ENCODE measurements around the gene DLGAP1. TPM values are rescaled to one million over a fixed set of nuclear protein-coding genes. Genes with fewer than 3 reads are reported as not detected.

DLGAP1 gene
- total and polyA plus RNA-seq, 2 donors = 2.1 to 7.5 TPM

- Histone ChIP-seq H3K27ac (ENCODE audit: low read depth) (no peak overlapping the region), H3K36me3 (ENCODE audit: insufficient read depth) (no peaks in the 10 kb centered on the region), H3K4me3 (ENCODE audit: low read depth, low read length) (no peak overlapping the region), H3K4me1 (ENCODE audit: insufficient read depth) (no peaks in the 10 kb centered on the region)
- no peak for DNase-seq (ENCODE audit: extremely low spot score)
- 61% methylated on average over 4 of the region's 4 CpGs for WGBS
These were observed 522.8 kb downstream of the DLGAP1 start for GRCh38 chr18:3932276-3932675.

GRCh38 chr18:3931542-3932112 lies 523.5 kb downstream of the DLGAP1 start:
- no peak for DNase-seq (ENCODE audit: extremely low spot score)
- H3K27ac ChIP-seq (ENCODE audit: low read depth) = no peak overlapping the region
- H3K36me3 ChIP-seq (ENCODE audit: insufficient read depth) = no peaks in the 10 kb centered on the region
- 95% methylated on average over 4 of the region's 4 CpGs for WGBS
- no peaks in the 10 kb centered on the region for H3K4me1 ChIP-seq (ENCODE audit: insufficient read depth)
- H3K4me3 ChIP-seq (ENCODE audit: low read depth, low read length) = no peak overlapping the region

- Histone ChIP-seq H3K36me3 (ENCODE audit: insufficient read depth) (no peaks in the 10 kb centered on the region), H3K4me3 (ENCODE audit: low read depth, low read length) (no peak overlapping the region), H3K4me1 (ENCODE audit: insufficient read depth) (no peaks in the 10 kb centered on the region), H3K27ac (ENCODE audit: low read depth) (no peak overlapping the region)
- DNase-seq (ENCODE audit: extremely low spot score) = no peak
- WGBS = 95% methylated on average over 6 of the region's 6 CpGs
These were observed 524.1 kb downstream of the DLGAP1 start for GRCh38 chr18:3931013-3931315.

GRCh38 chr18:3930126-3931012 lies 524.7 kb downstream of the DLGAP1 start:
- 91% methylated on average over 13 of the region's 13 CpGs for WGBS
- H3K27ac ChIP-seq (ENCODE audit: low read depth) = no peak overlapping the region

GRCh38 chr18:3924455-3924854 lies 530.7 kb downstream of the DLGAP1 start:
- H3K27ac ChIP-seq (ENCODE audit: low read depth) = no peak overlapping the region
- no peak for DNase-seq (ENCODE audit: extremely low spot score)
- 76% methylated on average over 1 of the region's 1 CpG for WGBS
- no peaks in the 10 kb centered on the region for H3K36me3 ChIP-seq (ENCODE audit: insufficient read depth)
- H3K4me3 ChIP-seq (ENCODE audit: low read depth, low read length) = no peak overlapping the region
- no peaks in the 10 kb centered on the region for H3K4me1 ChIP-seq (ENCODE audit: insufficient read depth)

More at GRCh38 chr18:3930126-3931012, 524.7 kb downstream of the DLGAP1 start:
- DNase-seq (ENCODE audit: extremely low spot score) = no peak
- no peaks in the 10 kb centered on the region for H3K4me1 ChIP-seq (ENCODE audit: insufficient read depth)
- no peaks in the 10 kb centered on the region for H3K36me3 ChIP-seq (ENCODE audit: insufficient read depth)
- H3K4me3 ChIP-seq (ENCODE audit: low read depth, low read length) = no peak overlapping the region

GRCh38 chr18:3923750-3924149 lies 531.4 kb downstream of the DLGAP1 start:
- WGBS = 58% methylated on average over 2 of the region's 2 CpGs
- DNase-seq (ENCODE audit: extremely low spot score) = no peak
- H3K4me1 ChIP-seq (ENCODE audit: insufficient read depth) = no peaks in the 10 kb centered on the region

GRCh38 chr18:3921826-3922225 lies 533.3 kb downstream of the DLGAP1 start:
- Histone ChIP-seq H3K36me3 (ENCODE audit: insufficient read depth) (no peaks in the 10 kb centered on the region), H3K4me3 (ENCODE audit: low read depth, low read length) (no peak overlapping the region), H3K27ac (ENCODE audit: low read depth) (no peak overlapping the region), H3K4me1 (ENCODE audit: insufficient read depth) (no peaks in the 10 kb centered on the region)
- 79% methylated on average over 3 of the region's 3 CpGs for WGBS
- DNase-seq (ENCODE audit: extremely low spot score) = no peak

More at GRCh38 chr18:3923750-3924149, 531.4 kb downstream of the DLGAP1 start:
- Histone ChIP-seq H3K4me3 (ENCODE audit: low read depth, low read length) (no peak overlapping the region), H3K36me3 (ENCODE audit: insufficient read depth) (no peaks in the 10 kb centered on the region), H3K27ac (ENCODE audit: low read depth) (no peak overlapping the region)

- no peak for DNase-seq (ENCODE audit: extremely low spot score)
- no peaks in the 10 kb centered on the region for H3K36me3 ChIP-seq (ENCODE audit: insufficient read depth)
- 72% methylated on average over 2 of the region's 2 CpGs for WGBS
- H3K4me3 ChIP-seq (ENCODE audit: low read depth, low read length) = no peak overlapping the region
- no peak overlapping the region for H3K27ac ChIP-seq (ENCODE audit: low read depth)
- no peaks in the 10 kb centered on the region for H3K4me1 ChIP-seq (ENCODE audit: insufficient read depth)
These were observed 534.3 kb downstream of the DLGAP1 start for GRCh38 chr18:3920832-3921231.

GRCh38 chr18:3919396-3920061 lies 535.6 kb downstream of the DLGAP1 start:
- Histone ChIP-seq H3K27ac (ENCODE audit: low read depth) (no peak overlapping the region), H3K36me3 (ENCODE audit: insufficient read depth) (no peaks in the 10 kb centered on the region), H3K4me3 (ENCODE audit: low read depth, low read length) (no peak overlapping the region), H3K4me1 (ENCODE audit: insufficient read depth) (no peaks in the 10 kb centered on the region)
- WGBS = 86% methylated on average over 2 of the region's 2 CpGs
- DNase-seq (ENCODE audit: extremely low spot score) = no peak

- H3K27ac ChIP-seq (ENCODE audit: low read depth) = no peak overlapping the region
These were observed 539.0 kb downstream of the DLGAP1 start for GRCh38 chr18:3916082-3916481.

GRCh38 chr18:3914833-3915610 lies 540.1 kb downstream of the DLGAP1 start:
- no peak for DNase-seq (ENCODE audit: extremely low spot score)
- 96% methylated on average over 2 of the region's 2 CpGs for WGBS
- Histone ChIP-seq H3K4me1 (ENCODE audit: insufficient read depth) (no peaks in the 10 kb centered on the region), H3K36me3 (ENCODE audit: insufficient read depth) (no peaks in the 10 kb centered on the region), H3K27ac (ENCODE audit: low read depth) (no peak overlapping the region), H3K4me3 (ENCODE audit: low read depth, low read length) (no peak overlapping the region)

More at GRCh38 chr18:3916082-3916481, 539.0 kb downstream of the DLGAP1 start:
- Histone ChIP-seq H3K4me3 (ENCODE audit: low read depth, low read length) (no peak overlapping the region), H3K4me1 (ENCODE audit: insufficient read depth) (no peaks in the 10 kb centered on the region), H3K36me3 (ENCODE audit: insufficient read depth) (no peaks in the 10 kb centered on the region)
- 74% methylated on average over 7 of the region's 7 CpGs for WGBS
- no peak for DNase-seq (ENCODE audit: extremely low spot score)

- no peak overlapping the region for H3K27ac ChIP-seq (ENCODE audit: low read depth)
- no peaks in the 10 kb centered on the region for H3K4me1 ChIP-seq (ENCODE audit: insufficient read depth)
- H3K36me3 ChIP-seq (ENCODE audit: insufficient read depth) = no peaks in the 10 kb centered on the region
- H3K4me3 ChIP-seq (ENCODE audit: low read depth, low read length) = no peak overlapping the region
- 55% methylated on average over 3 of the region's 3 CpGs for WGBS
- DNase-seq (ENCODE audit: extremely low spot score) = no peak
These were observed 541.0 kb downstream of the DLGAP1 start for GRCh38 chr18:3914109-3914508.

GRCh38 chr18:3912705-3913104 lies 542.4 kb downstream of the DLGAP1 start:
- no peak overlapping the region for H3K4me3 ChIP-seq (ENCODE audit: low read depth, low read length)
- no peaks in the 10 kb centered on the region for H3K36me3 ChIP-seq (ENCODE audit: insufficient read depth)
- H3K27ac ChIP-seq (ENCODE audit: low read depth) = no peak overlapping the region
- WGBS = 90% methylated on average over 1 of the region's 1 CpG
- no peak for DNase-seq (ENCODE audit: extremely low spot score)
- H3K4me1 ChIP-seq (ENCODE audit: insufficient read depth) = no peaks in the 10 kb centered on the region
